Neural cell (in vitro differentiated cells): ENCODE data around the gene BCL2. TPM values are rescaled to one million over a fixed set of nuclear protein-coding genes. Genes with fewer than 3 reads are reported as not detected.

ENCODE experiments used
- H2AFZ ChIP-seq: fragments of 200-600, 300-800 bp; sonication (generic), shearing (Covaris generic); 2 replicates; pipeline ENCODE4 v1.6.0; 2014; ENCODE audit warnings: low read depth, mild to moderate bottlenecking, antibody characterized with exemption, low read length, moderate library complexity
- H3F3A ChIP-seq: fragments of 200-600 bp; shearing (Covaris generic); 2 replicates; pipeline ENCODE4 v1.6.1; 2016; ENCODE audit warnings: mild to moderate bottlenecking, moderate library complexity, mixed read lengths, antibody characterized with exemption, low read length; ENCODE audit not compliant: insufficient read depth, poor library complexity, severe bottlenecking
- H3K27ac ChIP-seq: fragments of 200-600, 300-800 bp; sonication (generic), shearing (Covaris generic); 2 replicates; pipeline ENCODE4 v1.5.1; 2014; ENCODE audit warnings: mild to moderate bottlenecking, low read length, moderate library complexity
- H3K27me3 ChIP-seq: fragments of 300-800, 200-600 bp; sonication (generic), shearing (Covaris generic); 2 replicates; pipeline ENCODE4 v1.6.0; 2014; ENCODE audit warnings: mild to moderate bottlenecking, low read depth, low read length, moderate library complexity; ENCODE audit not compliant: insufficient read depth
- H3K36me3 ChIP-seq: fragments of 300-800, 200-600 bp; sonication (generic), shearing (Covaris generic); 2 replicates; pipeline ENCODE4 v1.5.1; 2014; ENCODE audit warnings: mild to moderate bottlenecking, antibody characterized with exemption, low read length, moderate library complexity; ENCODE audit not compliant: insufficient read depth
- H3K4me2 ChIP-seq: fragments of 300-800, 200-600 bp; sonication (generic), shearing (Covaris generic); 2 replicates; pipeline ENCODE4 v1.6.0; 2014; ENCODE audit warnings: mild to moderate bottlenecking, low read length
- H3K4me3 ChIP-seq: fragments of 300-800, 200-600 bp; sonication (generic), shearing (Covaris generic); 2 replicates; pipeline ENCODE4 v1.5.1; 2014; ENCODE audit warnings: mild to moderate bottlenecking, low read length, moderate library complexity
- H3K79me2 ChIP-seq: fragments of 200-600 bp; shearing (Covaris generic); replicated peaks from 2 replicates; pipeline ENCODE4 v1.6.0; 2014; ENCODE audit warnings: mild to moderate bottlenecking, low read length, moderate library complexity; ENCODE audit not compliant: insufficient read depth
- H3K9ac ChIP-seq: fragments of 300-800, 200-600 bp; sonication (generic), shearing (Covaris generic); 2 replicates; pipeline ENCODE4 v1.6.1; 2016; ENCODE audit warnings: mild to moderate bottlenecking, low read length, mixed read lengths
- H3K9me2 ChIP-seq: fragments of 200-600 bp; shearing (Covaris generic); 2 replicates; pipeline ENCODE4 v1.6.1; 2016; ENCODE audit warnings: mild to moderate bottlenecking, low read length, mixed read lengths; ENCODE audit not compliant: insufficient read depth
- H3K9me3 ChIP-seq: fragments of 200-600, 300-800 bp; sonication (generic), shearing (Covaris generic); 2 replicates; pipeline ENCODE4 v1.6.1; 2016; ENCODE audit warnings: mild to moderate bottlenecking, mixed run types, low read length, moderate library complexity, mixed read lengths
- H4K20me1 ChIP-seq: fragments of 200-600 bp; shearing (Covaris generic); 2 replicates; pipeline ENCODE4 v1.6.1; 2016; ENCODE audit warnings: mild to moderate bottlenecking, mixed run types; ENCODE audit not compliant: insufficient read depth
- CTCF ChIP-seq: fragments of 450-650 bp; IDR thresholded peaks from 2 replicates; pipeline ENCODE4 v1.5.1; 2014; ENCODE audit warnings: antibody characterized with exemption, mild to moderate bottlenecking, moderate library complexity; ENCODE audit not compliant: poor library complexity, severe bottlenecking
- EP300 ChIP-seq: fragments of 450-650 bp; conservative IDR thresholded peaks from 2 replicates; pipeline ENCODE4 v1.6.1; 2014; ENCODE audit warnings: antibody characterized with exemption, mild to moderate bottlenecking, moderate library complexity; ENCODE audit not compliant: poor library complexity, severe bottlenecking
- EZH2 ChIP-seq: fragments of 200-600, 300-800 bp; shearing (Covaris generic), sonication (generic); IDR thresholded peaks from 2 replicates; pipeline ENCODE4 v1.6.1; 2014; ENCODE audit warnings: antibody characterized with exemption, low read length, borderline replicate concordance, mild to moderate bottlenecking; ENCODE audit not compliant: insufficient read depth, poor library complexity, severe bottlenecking
- MXI1 ChIP-seq: fragments of 450-650 bp; conservative IDR thresholded peaks from 2 replicates; pipeline ENCODE4 v1.6.1; 2014; ENCODE audit warnings: antibody characterized with exemption, mild to moderate bottlenecking; ENCODE audit not compliant: poor library complexity, severe bottlenecking
- POLR2AphosphoS5 ChIP-seq: IDR thresholded peaks from 2 replicates; pipeline ENCODE4 v1.6.1; 2012
- RAD21 ChIP-seq: fragments of 450-650 bp; conservative IDR thresholded peaks from 2 replicates; pipeline ENCODE4 v1.6.1; 2014; ENCODE audit warnings: antibody characterized with exemption, mild to moderate bottlenecking, moderate library complexity
- SMC3 ChIP-seq: fragments of 450-650 bp; conservative IDR thresholded peaks from 2 replicates; pipeline ENCODE4 v1.6.1; 2014; ENCODE audit warnings: antibody characterized with exemption, mild to moderate bottlenecking, moderate library complexity; ENCODE audit not compliant: poor library complexity
- TAF1 ChIP-seq: IDR thresholded peaks from 2 replicates; pipeline ENCODE4 v1.6.1; 2012; ENCODE audit warnings: low read depth
- polyA plus RNA-seq: library from polyadenylated mRNA; depleted of rRNA; stranded (reverse); fragments of >200 nt; gene quantifications from 2 replicates; pipeline ENCODE4 v1.2.3, GENCODE V29; 2014
- TF ChIP-seq, protein P1 (sequence below): IDR thresholded peaks from 2 replicates; pipeline ENCODE4 v1.6.1; 2012; ENCODE audit warnings: borderline replicate concordance

BCL2 gene
- polyA plus RNA-seq, 1 donor from 2014 or later = 3.4 TPM

- Histone ChIP-seq H3K9me3 (no peaks in the 10 kb centered on the region), H2AFZ (no peak overlapping the region), H3K27ac (no peak overlapping the region), H3F3A (no peaks in the 10 kb centered on the region), H3K4me2 (no peak overlapping the region), H3K9ac (no peak overlapping the region), H4K20me1 (no peaks in the 10 kb centered on the region), H3K9me2 (no peaks in the 10 kb centered on the region), H3K36me3 (no peaks in the 10 kb centered on the region), H3K4me3 (no peak overlapping the region), H3K27me3 (no peaks in the 10 kb centered on the region), H3K79me2 (no peaks in the 10 kb centered on the region)
- TF ChIP-seq EZH2 = no peak
- no peak for TF ChIP-seq MXI1
Measured at GRCh38 chr18:63306819-63307550, 12.6 kb downstream of the BCL2 start.

GRCh38 chr18:63306249-63306648 is 13.3 kb downstream of the BCL2 start:
- Histone ChIP-seq H3K36me3 (no peaks in the 10 kb centered on the region), H3K9ac (no peak overlapping the region), H3F3A (no peaks in the 10 kb centered on the region), H3K79me2 (no peaks in the 10 kb centered on the region), H3K4me2 (no peak overlapping the region), H3K27me3 (no peaks in the 10 kb centered on the region), H3K9me3 (no peaks in the 10 kb centered on the region), H4K20me1 (no peaks in the 10 kb centered on the region), H2AFZ (no peak overlapping the region), H3K9me2 (no peaks in the 10 kb centered on the region), H3K27ac (no peak overlapping the region), H3K4me3 (no peak overlapping the region)
- no peak for TF ChIP-seq EP300
- no peak for TF ChIP-seq POLR2AphosphoS5
- no peak for TF ChIP-seq TAF1
- no peak for TF ChIP-seq RAD21
- TF ChIP-seq CTCF = no peak
- no peak for TF ChIP-seq EZH2
- TF ChIP-seq, protein P1, sequence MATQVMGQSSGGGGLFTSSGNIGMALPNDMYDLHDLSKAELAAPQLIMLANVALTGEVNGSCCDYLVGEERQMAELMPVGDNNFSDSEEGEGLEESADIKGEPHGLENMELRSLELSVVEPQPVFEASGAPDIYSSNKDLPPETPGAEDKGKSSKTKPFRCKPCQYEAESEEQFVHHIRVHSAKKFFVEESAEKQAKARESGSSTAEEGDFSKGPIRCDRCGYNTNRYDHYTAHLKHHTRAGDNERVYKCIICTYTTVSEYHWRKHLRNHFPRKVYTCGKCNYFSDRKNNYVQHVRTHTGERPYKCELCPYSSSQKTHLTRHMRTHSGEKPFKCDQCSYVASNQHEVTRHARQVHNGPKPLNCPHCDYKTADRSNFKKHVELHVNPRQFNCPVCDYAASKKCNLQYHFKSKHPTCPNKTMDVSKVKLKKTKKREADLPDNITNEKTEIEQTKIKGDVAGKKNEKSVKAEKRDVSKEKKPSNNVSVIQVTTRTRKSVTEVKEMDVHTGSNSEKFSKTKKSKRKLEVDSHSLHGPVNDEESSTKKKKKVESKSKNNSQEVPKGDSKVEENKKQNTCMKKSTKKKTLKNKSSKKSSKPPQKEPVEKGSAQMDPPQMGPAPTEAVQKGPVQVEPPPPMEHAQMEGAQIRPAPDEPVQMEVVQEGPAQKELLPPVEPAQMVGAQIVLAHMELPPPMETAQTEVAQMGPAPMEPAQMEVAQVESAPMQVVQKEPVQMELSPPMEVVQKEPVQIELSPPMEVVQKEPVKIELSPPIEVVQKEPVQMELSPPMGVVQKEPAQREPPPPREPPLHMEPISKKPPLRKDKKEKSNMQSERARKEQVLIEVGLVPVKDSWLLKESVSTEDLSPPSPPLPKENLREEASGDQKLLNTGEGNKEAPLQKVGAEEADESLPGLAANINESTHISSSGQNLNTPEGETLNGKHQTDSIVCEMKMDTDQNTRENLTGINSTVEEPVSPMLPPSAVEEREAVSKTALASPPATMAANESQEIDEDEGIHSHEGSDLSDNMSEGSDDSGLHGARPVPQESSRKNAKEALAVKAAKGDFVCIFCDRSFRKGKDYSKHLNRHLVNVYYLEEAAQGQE = no peak
- no peak for TF ChIP-seq SMC3
- TF ChIP-seq MXI1 = no peak
